ENCODE results near the gene ADGRB2.
A peak's percentile ranks its signal among the peaks of the same experiment; 100 is the strongest.

ADGRB2 gene

DNA sequence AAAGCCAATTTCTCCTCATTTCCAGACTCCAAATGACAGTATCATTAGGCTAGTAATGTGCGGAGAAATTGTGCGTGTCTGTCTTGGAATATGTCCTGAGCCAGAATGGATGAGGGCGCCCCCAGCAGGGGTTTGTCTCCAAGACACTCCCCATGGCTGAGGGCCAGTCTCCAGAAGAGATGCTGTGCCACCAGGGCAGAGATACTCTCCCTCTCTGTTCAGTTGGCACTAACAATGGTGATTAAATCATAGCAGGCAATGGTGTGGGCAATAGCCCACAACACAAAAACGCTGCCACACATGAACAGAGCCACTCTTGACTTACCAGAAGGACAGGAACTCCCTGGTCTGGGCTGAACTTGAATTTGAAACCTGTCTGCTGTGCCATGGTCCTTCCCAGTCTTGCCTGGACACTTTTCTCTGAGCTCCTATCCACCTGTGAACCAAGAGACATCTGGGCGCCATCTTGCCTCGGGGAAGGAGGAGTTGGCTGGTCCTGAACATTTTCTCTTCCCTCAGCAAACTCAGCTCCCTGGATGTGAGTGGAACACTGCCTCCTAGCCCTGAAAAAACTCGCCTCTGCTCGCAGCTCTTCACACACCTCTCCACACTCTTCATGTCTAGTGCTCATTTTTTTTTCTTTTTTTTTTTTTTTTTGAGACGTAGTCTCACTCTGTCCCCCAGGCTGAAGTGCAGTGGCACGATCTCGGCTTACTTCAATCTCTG lies 14.8 kb upstream of the ADGRB2 start:
- no peaks in the 10 kb centered on the region for H3K27me3 ChIP-seq
- peaks cover 28% of the 10 kb centered on the region for H3K4me1 ChIP-seq
- no peaks in the 10 kb centered on the region for H3K9me3 ChIP-seq
- no peak overlapping the region for H3K4me3 ChIP-seq (ENCODE audit: low read depth, low read length)
- H3K36me3 ChIP-seq, result no peaks in the 10 kb centered on the region
- DNase-seq, result no peak
- TF ChIP-seq, protein P1, sequence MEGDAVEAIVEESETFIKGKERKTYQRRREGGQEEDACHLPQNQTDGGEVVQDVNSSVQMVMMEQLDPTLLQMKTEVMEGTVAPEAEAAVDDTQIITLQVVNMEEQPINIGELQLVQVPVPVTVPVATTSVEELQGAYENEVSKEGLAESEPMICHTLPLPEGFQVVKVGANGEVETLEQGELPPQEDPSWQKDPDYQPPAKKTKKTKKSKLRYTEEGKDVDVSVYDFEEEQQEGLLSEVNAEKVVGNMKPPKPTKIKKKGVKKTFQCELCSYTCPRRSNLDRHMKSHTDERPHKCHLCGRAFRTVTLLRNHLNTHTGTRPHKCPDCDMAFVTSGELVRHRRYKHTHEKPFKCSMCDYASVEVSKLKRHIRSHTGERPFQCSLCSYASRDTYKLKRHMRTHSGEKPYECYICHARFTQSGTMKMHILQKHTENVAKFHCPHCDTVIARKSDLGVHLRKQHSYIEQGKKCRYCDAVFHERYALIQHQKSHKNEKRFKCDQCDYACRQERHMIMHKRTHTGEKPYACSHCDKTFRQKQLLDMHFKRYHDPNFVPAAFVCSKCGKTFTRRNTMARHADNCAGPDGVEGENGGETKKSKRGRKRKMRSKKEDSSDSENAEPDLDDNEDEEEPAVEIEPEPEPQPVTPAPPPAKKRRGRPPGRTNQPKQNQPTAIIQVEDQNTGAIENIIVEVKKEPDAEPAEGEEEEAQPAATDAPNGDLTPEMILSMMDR (IDR thresholded peaks at IDR 0.05; ENCODE audit: low read depth, low read length), result 0 out of 2 replicates have a peak, but pooled peaks have one; percentile 4

DNA sequence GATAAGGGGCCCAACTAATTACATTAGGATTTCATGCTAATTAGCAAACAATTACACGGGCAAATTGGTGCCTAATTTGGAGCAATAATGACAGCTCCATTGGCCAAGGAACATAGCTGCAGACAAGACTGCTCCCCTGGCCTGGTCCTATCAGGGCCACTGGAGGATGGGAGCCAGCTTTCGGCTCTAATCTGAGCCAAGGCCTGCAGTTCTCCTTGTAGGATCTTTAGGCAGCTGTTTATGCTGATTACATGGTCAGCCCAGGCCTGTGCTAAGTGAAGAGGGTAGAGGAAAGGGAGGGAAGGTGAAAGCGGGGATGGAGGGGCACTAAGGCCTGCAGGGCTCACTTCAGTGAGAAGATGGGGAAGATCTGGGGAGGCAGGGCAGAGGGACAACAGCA lies 12.4 kb upstream of the ADGRB2 start:
- no peaks in the 10 kb centered on the region for H3K27me3 ChIP-seq
- DNase-seq, result no peak

DNA sequence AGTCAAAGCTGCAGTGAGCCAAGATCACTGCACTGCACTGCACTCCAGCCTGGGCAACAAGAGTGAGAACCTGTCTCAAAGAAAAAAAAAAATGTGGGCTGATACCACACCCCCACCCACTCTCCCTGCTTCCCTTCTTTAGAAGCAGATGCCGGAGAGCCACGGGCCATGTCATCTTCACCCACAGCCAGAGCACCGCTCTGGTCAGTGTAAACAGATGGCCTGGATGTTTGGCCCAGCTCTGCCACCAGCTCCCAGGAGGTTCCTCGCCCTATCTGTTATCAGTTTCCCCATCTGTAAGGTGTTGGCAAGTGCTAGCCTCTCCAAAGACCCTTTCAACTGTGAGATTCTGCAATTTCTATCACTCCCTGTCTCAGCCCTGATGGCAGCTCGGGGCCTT lies 11.9 kb upstream of the ADGRB2 start:
- Histone ChIP-seq H3K36me3 (no peaks in the 10 kb centered on the region), H3K9me3 (no peaks in the 10 kb centered on the region), H3K4me1 (peaks cover 16% of the 10 kb centered on the region), H3K27me3 (no peaks in the 10 kb centered on the region), H3K4me3 (ENCODE audit: low read depth, low read length) (no peak overlapping the region)
- TF ChIP-seq, protein P1 (IDR thresholded peaks at IDR 0.05; ENCODE audit: low read depth, low read length), result no peak
- peak; percentile 24 for DNase-seq

More for the DNA sequence above, 12.4 kb upstream of the ADGRB2 start:
- peaks cover 15% of the 10 kb centered on the region for H3K4me1 ChIP-seq
- TF ChIP-seq, protein P1 (IDR thresholded peaks at IDR 0.05; ENCODE audit: low read depth, low read length), result no peak
- no peak overlapping the region for H3K4me3 ChIP-seq (ENCODE audit: low read depth, low read length)
- no peaks in the 10 kb centered on the region for H3K9me3 ChIP-seq
- no peaks in the 10 kb centered on the region for H3K36me3 ChIP-seq

DNA sequence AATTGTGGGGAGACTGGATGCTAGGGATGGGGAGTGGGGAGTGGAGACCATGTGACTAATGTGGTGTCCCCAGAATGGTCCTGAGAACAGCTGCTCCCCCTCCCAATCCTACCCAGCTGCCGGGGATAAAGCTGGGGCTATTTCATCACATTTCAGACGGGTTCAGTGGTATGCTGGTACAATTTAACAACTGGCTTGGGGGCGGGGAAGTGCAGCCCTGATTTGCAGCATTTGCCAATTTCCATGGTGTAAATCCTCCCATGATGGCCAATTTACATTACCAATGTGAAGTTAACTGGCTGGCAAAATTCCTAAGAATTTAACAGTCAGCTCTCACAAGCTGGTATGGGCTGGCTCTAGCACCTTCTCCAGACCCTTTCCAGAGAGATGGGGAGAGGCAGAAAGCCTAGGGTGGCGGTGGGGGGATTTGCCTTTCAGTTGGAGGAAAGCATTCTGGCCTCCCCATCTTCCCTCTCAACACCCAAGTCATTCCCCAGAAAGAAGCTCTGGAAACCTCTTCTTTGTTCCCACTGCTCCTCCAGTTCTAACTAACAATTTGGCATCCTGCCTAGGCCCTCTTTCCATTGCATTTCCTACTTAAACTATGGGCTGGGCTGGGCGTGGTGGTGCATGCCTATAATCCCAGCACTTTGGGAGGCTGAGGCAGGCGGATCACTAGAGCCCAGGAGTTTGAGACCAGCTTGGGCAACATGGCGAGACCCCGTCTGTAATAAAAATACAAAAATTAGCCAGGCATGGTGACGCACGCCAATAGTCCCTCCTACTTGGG lies 11.3 kb upstream of the ADGRB2 start:
- peaks cover 16% of the 10 kb centered on the region for H3K4me1 ChIP-seq
- H3K36me3 ChIP-seq, result no peaks in the 10 kb centered on the region
- H3K27me3 ChIP-seq, result no peaks in the 10 kb centered on the region
- H3K9me3 ChIP-seq, result no peaks in the 10 kb centered on the region
- no peak overlapping the region for H3K4me3 ChIP-seq (ENCODE audit: low read depth, low read length)
- no peak for DNase-seq
- TF ChIP-seq, protein P1 (IDR thresholded peaks at IDR 0.05; ENCODE audit: low read depth, low read length), result no peak

DNA sequence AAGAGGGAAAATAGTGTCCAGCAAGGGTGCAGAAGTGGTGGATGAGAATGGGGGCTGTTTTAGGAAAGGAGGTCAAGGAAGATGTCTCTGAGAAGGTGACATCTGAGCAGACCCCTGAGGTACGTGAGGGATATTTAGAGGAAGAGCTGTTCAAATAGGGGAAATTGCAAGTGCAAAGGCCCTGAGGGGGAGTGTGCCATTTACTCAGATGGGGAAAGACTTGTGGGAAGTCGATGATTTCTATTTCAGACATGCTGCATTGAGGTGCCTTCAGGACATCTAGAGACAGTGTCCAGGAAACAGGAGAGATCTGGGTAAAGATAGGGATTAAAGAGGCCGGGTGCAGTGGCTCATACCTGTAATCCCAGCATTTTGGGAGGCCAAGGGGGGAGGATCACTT lies 10.4 kb upstream of the ADGRB2 start:
- Histone ChIP-seq H3K4me1 (peaks cover 23% of the 10 kb centered on the region), H3K27me3 (no peaks in the 10 kb centered on the region), H3K9me3 (no peaks in the 10 kb centered on the region)

More for the DNA sequence above, 10.4 kb upstream of the ADGRB2 start:
- Histone ChIP-seq H3K36me3 (no peaks in the 10 kb centered on the region), H3K4me3 (ENCODE audit: low read depth, low read length) (no peak overlapping the region)
- TF ChIP-seq, protein P1 (IDR thresholded peaks at IDR 0.05; ENCODE audit: low read depth, low read length), result no peak
- no peak for DNase-seq
